Chondrocyte (in vitro differentiated cells): ENCODE data around the gene CLDN1. TPM values are rescaled to one million over a fixed set of nuclear protein-coding genes. Genes with fewer than 3 reads are reported as not detected.

ENCODE experiments used
- DNase-seq: peaks from one replicate; pipeline ENCODE4 v3.0.0; 2021; ENCODE audit warnings: mixed read lengths, low spot score
- H3K27ac Mint-ChIP-seq: one replicate; pipeline ENCODE4 v1.8.0; 2021; ENCODE audit warnings: mild to moderate bottlenecking, moderate library complexity, mixed read lengths; ENCODE audit not compliant: unreplicated experiment
- H3K27me3 Mint-ChIP-seq: 2 replicates; pipeline ENCODE4 v1.8.0; 2021; ENCODE audit warnings: low read depth, mixed read lengths
- H3K36me3 Mint-ChIP-seq: 2 replicates; pipeline ENCODE4 v1.8.0; 2021; ENCODE audit warnings: low read depth, mixed read lengths
- H3K4me1 Mint-ChIP-seq: 2 replicates; pipeline ENCODE4 v1.8.0; 2021; ENCODE audit warnings: low read depth, mild to moderate bottlenecking, mixed read lengths
- H3K4me3 Mint-ChIP-seq: one replicate; pipeline ENCODE4 v1.8.0; 2021; ENCODE audit warnings: mild to moderate bottlenecking, moderate library complexity, mixed read lengths; ENCODE audit not compliant: unreplicated experiment
- H3K9me3 Mint-ChIP-seq: 2 replicates; pipeline ENCODE4 v1.8.0; 2021; ENCODE audit warnings: low read depth, mixed read lengths
- CTCF ChIP-seq: fragments of 200-600 bp; sonication (generic); IDR thresholded peaks from 2 replicates; pipeline ENCODE4 v1.5.0; 2021; ENCODE audit warnings: antibody characterized with exemption, mild to moderate bottlenecking, moderate library complexity
- total RNA-seq: library from RNA; stranded (reverse); gene quantifications from 3 replicates; pipeline ENCODE4 v1.2.1, GENCODE V29; 2021

The CLDN1 gene
- total RNA-seq, 1 donor from 2014 or later, result 13.1 TPM

- H3K27me3 Mint-ChIP-seq, result no peaks in the 10 kb centered on the region
- DNase-seq, result no peak
- H3K4me3 Mint-ChIP-seq, result no peak overlapping the region
Measured at GRCh38 chr3:190319660-190320059, 2.6 kb downstream of the CLDN1 start.

DNA sequence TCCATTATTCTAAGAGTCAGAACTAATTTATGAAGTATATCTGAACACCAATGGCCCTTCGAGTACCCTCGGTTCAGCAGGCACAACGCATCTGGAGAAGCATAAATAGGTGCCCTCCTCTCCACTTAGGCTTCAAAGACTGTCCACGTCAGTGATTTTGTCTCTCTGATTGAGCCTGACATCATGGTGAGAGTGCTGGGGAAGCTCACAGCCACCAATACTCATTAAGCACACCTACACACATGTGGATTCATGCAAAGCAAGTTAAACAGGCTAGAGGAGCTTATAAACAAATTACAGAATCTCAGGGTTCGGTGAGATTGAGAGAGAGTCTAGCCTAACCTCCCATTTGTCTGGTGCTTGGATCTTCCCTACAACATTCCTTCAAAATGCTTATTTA is 3.6 kb downstream of the CLDN1 start:
- TF ChIP-seq CTCF, result no peak
- no peak overlapping the region for H3K27ac Mint-ChIP-seq
- DNase-seq, result no peak
- peaks cover 38% of the 10 kb centered on the region for H3K4me1 Mint-ChIP-seq
- no peaks in the 10 kb centered on the region for H3K9me3 Mint-ChIP-seq
- H3K4me3 Mint-ChIP-seq, result no peak overlapping the region
- no peaks in the 10 kb centered on the region for H3K36me3 Mint-ChIP-seq
- no peaks in the 10 kb centered on the region for H3K27me3 Mint-ChIP-seq

More at GRCh38 chr3:190319660-190320059, 2.6 kb downstream of the CLDN1 start:
- no peak for TF ChIP-seq CTCF
- no peak overlapping the region for H3K27ac Mint-ChIP-seq
- H3K9me3 Mint-ChIP-seq, result no peaks in the 10 kb centered on the region
- no peaks in the 10 kb centered on the region for H3K36me3 Mint-ChIP-seq
- H3K4me1 Mint-ChIP-seq, result peaks cover 38% of the 10 kb centered on the region

GRCh38 chr3:190314741-190315140 is 7.5 kb downstream of the CLDN1 start:
- TF ChIP-seq CTCF, result no peak
- Mint-ChIP-seq H3K4me1 (peaks cover 8% of the 10 kb centered on the region), H3K36me3 (no peaks in the 10 kb centered on the region), H3K27ac (no peak overlapping the region), H3K9me3 (no peaks in the 10 kb centered on the region), H3K27me3 (no peaks in the 10 kb centered on the region), H3K4me3 (no peak overlapping the region)
- DNase-seq, result no peak

DNA sequence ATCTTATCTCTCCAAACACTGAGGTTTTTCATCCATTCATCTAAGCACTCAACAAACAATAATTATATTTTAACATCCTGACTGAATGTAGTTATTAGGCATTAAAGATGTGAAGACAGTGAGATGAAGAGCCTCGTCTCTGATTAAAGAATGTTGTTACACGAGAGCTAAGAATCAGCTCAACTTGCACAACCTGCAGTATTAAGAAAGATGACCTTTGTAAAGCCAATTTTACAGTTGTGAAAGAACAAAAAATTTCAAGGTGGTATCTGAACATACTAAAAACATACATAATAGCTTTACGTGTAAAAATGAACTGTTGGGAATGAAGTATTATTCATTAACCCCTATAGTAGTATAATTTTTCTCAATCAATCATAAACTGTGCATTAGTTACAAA is 12.8 kb downstream of the CLDN1 start:
- Mint-ChIP-seq H3K9me3 (no peaks in the 10 kb centered on the region), H3K36me3 (no peaks in the 10 kb centered on the region), H3K4me3 (no peak overlapping the region), H3K27ac (no peak overlapping the region), H3K27me3 (no peaks in the 10 kb centered on the region), H3K4me1 (peaks cover 5% of the 10 kb centered on the region)
- no peak for TF ChIP-seq CTCF
- no peak for DNase-seq

- Mint-ChIP-seq H3K27ac (no peak overlapping the region), H3K36me3 (no peaks in the 10 kb centered on the region), H3K4me1 (peaks cover 12% of the 10 kb centered on the region), H3K4me3 (no peak overlapping the region), H3K9me3 (no peaks in the 10 kb centered on the region), H3K27me3 (no peaks in the 10 kb centered on the region)
- no peak for DNase-seq
- TF ChIP-seq CTCF, result no peak
Measured at GRCh38 chr3:190308154-190308553, 14.1 kb downstream of the CLDN1 start.
